BE2C (cell line): ENCODE measurements around the gene CXCL12.

ENCODE experiments used
- DNase-seq: peaks from one replicate; pipeline ENCODE4 v3.0.0-alpha.2; 2020
- H3K27me3 ChIP-seq: fragments of 250-450 bp; sonication (Bioruptor Pico); 2 replicates; pipeline ENCODE4 v1.5.1; 2020; ENCODE audit warnings: mild to moderate bottlenecking
- H3K36me3 ChIP-seq: fragments of 250-450 bp; sonication (Bioruptor Pico); 2 replicates; pipeline ENCODE4 v1.5.1; 2020; ENCODE audit warnings: mild to moderate bottlenecking
- H3K4me1 ChIP-seq: fragments of 250-450 bp; sonication (Bioruptor Pico); 2 replicates; pipeline ENCODE4 v1.5.1; 2020
- H3K4me3 ChIP-seq: 2 replicates; pipeline ENCODE4 v1.5.1; 2011; ENCODE audit warnings: low read depth, low read length
- H3K9me3 ChIP-seq: fragments of 250-450 bp; sonication (Bioruptor Pico); 2 replicates; pipeline ENCODE4 v1.5.1; 2020
- CTCF ChIP-seq: IDR thresholded peaks from 2 replicates; pipeline ENCODE4 v1.5.1; 2012; ENCODE audit warnings: mild to moderate bottlenecking, low read depth, low read length

CXCL12 gene

DNA sequence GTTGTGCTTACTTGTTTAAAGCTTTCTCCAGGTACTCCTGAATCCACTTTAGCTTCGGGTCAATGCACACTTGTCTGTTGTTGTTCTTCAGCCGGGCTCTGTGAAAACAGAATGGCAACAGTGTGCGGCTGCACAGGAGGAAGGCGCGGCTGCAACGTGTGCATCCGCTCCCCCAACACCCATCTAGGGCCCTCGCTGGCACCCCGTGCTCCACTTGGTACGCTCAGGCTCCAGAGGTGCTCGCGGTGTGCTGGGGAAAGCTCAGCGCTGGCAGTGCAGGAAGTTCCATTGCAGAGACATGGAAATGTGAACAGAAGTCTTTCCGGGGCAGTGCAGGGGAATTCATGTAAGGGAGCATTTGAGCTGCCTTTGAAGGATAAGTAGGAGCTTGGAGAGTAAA is 6.3 kb downstream of the CXCL12 start:
- Histone ChIP-seq H3K9me3 (no peaks in the 10 kb centered on the region), H3K36me3 (no peaks in the 10 kb centered on the region), H3K4me3 (no peak overlapping the region), H3K4me1 (no peaks in the 10 kb centered on the region), H3K27me3 (peaks cover 9% of the 10 kb centered on the region)
- DNase-seq: no peak
- no peak for TF ChIP-seq CTCF

- H3K4me3 ChIP-seq: no peak overlapping the region
- no peak for DNase-seq
- peaks cover under 1% of the 10 kb centered on the region; the same call in 1 of the 2 replicates for H3K27me3 ChIP-seq
- TF ChIP-seq CTCF: no peak
- H3K9me3 ChIP-seq: no peaks in the 10 kb centered on the region
- no peaks in the 10 kb centered on the region for H3K4me1 ChIP-seq
- no peaks in the 10 kb centered on the region for H3K36me3 ChIP-seq
Measured at GRCh38 chr10:44377651-44378310, 7.1 kb downstream of the CXCL12 start.

DNA sequence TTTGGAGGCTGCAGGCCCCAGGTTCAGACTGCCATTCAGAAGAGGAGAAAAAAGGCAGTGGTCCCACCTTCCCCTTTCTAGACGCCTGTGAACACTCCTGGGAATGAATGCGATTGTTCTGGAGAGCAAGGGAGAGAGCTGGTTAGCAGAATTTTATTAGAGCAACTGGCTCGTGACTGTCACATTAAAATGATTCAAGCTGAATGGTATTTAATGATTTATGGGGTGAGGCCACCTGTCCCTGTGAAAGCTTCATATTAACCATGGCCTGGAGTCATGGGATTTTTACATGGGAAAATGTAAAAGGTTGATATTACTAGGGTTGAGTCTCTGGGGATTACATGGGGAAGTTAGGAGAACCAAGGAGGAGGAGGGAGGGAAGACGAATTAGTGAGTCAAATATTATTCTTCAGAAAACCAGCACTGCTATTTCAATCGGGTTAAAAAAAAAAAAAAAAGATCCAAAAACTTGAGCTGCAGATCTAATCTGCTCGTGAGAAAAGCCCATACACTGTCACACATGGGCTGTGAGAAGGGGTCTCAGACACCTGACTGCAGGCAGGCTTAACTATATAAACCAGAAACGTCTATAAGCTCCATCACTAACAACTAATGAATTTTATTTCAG is 8.3 kb downstream of the CXCL12 start:
- TF ChIP-seq CTCF: no peak
- Histone ChIP-seq H3K9me3 (no peaks in the 10 kb centered on the region), H3K36me3 (no peaks in the 10 kb centered on the region), H3K27me3 (no peaks in the 10 kb centered on the region), H3K4me3 (no peak overlapping the region), H3K4me1 (no peaks in the 10 kb centered on the region)
- no peak for DNase-seq

- no peak for DNase-seq
- no peaks in the 10 kb centered on the region for H3K36me3 ChIP-seq
- no peaks in the 10 kb centered on the region for H3K9me3 ChIP-seq
- H3K4me3 ChIP-seq: no peak overlapping the region
- no peaks in the 10 kb centered on the region for H3K4me1 ChIP-seq
- TF ChIP-seq CTCF: no peak
- H3K27me3 ChIP-seq: no peaks in the 10 kb centered on the region
Measured at GRCh38 chr10:44374155-44374554, 10.7 kb downstream of the CXCL12 start.

DNA sequence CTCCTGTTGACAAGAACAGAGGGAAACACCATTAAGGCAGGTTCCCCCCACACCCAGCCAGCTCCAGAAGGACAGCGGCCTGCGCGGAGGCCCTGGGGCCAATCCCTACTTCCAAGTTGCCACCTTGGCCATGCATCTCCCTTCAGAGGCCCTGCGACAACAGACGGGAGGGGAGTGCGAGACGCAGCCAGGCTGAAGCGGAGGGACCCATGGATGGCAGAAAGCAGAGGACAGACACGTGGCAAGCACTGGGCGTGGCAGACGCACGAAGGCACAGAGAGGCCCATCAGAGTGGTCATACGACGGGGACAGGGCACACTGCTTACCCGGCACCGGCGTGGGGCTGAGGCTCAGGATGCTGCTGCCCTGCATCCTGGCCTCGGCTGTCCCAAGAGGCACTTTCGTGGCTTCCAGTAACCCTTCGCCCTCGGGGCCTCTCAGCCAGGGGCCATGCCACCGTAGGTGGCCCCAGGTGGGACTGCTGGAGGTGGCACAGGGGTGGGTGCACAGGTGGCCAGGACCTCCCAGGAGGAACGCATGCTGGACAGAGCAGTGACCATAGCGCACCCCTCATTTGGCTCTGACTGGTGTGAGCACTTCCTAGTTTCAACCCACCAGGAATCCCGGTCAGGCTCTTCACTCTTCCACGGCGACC is 11.4 kb downstream of the CXCL12 start:
- no peaks in the 10 kb centered on the region for H3K9me3 ChIP-seq
- DNase-seq: no peak
- H3K4me1 ChIP-seq: no peaks in the 10 kb centered on the region
- H3K27me3 ChIP-seq: no peaks in the 10 kb centered on the region
- TF ChIP-seq CTCF: no peak
- H3K36me3 ChIP-seq: no peaks in the 10 kb centered on the region
- no peak overlapping the region for H3K4me3 ChIP-seq

DNA sequence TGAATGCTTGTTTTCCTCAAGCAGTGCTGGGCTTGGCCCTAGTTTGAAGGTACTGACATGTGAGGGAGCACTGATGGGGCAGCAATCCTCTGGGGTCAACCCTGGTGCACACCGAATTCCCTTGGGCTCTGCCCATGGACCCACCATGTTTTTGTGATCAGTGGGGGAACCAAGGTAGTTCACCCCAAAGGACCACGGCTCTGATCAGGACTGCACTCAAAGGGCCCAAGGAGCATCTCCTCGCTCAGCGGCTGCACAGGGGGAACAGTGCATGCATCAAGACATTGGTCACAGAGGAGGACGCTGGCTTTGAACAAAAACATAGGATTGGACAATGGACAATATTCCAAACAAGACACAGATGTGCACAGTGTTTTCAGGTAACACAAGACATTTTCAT is 12.7 kb downstream of the CXCL12 start:
- Histone ChIP-seq H3K9me3 (no peaks in the 10 kb centered on the region), H3K36me3 (no peaks in the 10 kb centered on the region), H3K4me1 (no peaks in the 10 kb centered on the region), H3K4me3 (no peak overlapping the region), H3K27me3 (no peaks in the 10 kb centered on the region)
- no peak for TF ChIP-seq CTCF
- no peak for DNase-seq
